Kidney epithelial cell (primary cell): ENCODE results near the gene CDK6. TPM values are rescaled to one million over a fixed set of nuclear protein-coding genes. Genes with fewer than 3 reads are reported as not detected.

Experiments
- DNase-seq: peaks from one replicate; pipeline ENCODE4 v3.0.0-alpha.2; 2010; ENCODE audit warnings: low read depth
- H3K27me3 ChIP-seq: 2 replicates; pipeline ENCODE4 v1.6.0; 2011; ENCODE audit warnings: low read length; ENCODE audit not compliant: control insufficient read depth, insufficient read depth
- H3K36me3 ChIP-seq: 2 replicates; pipeline ENCODE4 v1.5.1; 2011; ENCODE audit warnings: low read length; ENCODE audit not compliant: control insufficient read depth, insufficient read depth
- H3K4me3 ChIP-seq: 2 replicates; pipeline ENCODE4 v1.5.1; 2011; ENCODE audit warnings: low read depth, mild to moderate bottlenecking, control low read depth, low read length
- total RNA-seq: library from RNA; depleted of rRNA; stranded (reverse); fragments of >200 nt; gene quantifications from 2 replicates; pipeline ENCODE4 v1.2.3, GENCODE V29; 2015
- TF ChIP-seq, protein P1 (sequence below): IDR thresholded peaks from 2 replicates; pipeline ENCODE4 v1.5.1; 2011; ENCODE audit warnings: mild to moderate bottlenecking, moderate library complexity, low read length, control low read depth, inconsistent platforms; ENCODE audit not compliant: insufficient read depth, poor library complexity, severe bottlenecking

The CDK6 gene
- total RNA-seq, 1 donor from 2014 or later: 91.0 TPM

- Histone ChIP-seq H3K4me3 (no peak overlapping the region), H3K36me3 (no peaks in the 10 kb centered on the region), H3K27me3 (no peaks in the 10 kb centered on the region)
- DNase-seq: no peak
- TF ChIP-seq, protein P1, sequence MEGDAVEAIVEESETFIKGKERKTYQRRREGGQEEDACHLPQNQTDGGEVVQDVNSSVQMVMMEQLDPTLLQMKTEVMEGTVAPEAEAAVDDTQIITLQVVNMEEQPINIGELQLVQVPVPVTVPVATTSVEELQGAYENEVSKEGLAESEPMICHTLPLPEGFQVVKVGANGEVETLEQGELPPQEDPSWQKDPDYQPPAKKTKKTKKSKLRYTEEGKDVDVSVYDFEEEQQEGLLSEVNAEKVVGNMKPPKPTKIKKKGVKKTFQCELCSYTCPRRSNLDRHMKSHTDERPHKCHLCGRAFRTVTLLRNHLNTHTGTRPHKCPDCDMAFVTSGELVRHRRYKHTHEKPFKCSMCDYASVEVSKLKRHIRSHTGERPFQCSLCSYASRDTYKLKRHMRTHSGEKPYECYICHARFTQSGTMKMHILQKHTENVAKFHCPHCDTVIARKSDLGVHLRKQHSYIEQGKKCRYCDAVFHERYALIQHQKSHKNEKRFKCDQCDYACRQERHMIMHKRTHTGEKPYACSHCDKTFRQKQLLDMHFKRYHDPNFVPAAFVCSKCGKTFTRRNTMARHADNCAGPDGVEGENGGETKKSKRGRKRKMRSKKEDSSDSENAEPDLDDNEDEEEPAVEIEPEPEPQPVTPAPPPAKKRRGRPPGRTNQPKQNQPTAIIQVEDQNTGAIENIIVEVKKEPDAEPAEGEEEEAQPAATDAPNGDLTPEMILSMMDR: no peak
Observed at GRCh38 chr7:92714280-92714679, 122.1 kb downstream of the CDK6 start.

DNA sequence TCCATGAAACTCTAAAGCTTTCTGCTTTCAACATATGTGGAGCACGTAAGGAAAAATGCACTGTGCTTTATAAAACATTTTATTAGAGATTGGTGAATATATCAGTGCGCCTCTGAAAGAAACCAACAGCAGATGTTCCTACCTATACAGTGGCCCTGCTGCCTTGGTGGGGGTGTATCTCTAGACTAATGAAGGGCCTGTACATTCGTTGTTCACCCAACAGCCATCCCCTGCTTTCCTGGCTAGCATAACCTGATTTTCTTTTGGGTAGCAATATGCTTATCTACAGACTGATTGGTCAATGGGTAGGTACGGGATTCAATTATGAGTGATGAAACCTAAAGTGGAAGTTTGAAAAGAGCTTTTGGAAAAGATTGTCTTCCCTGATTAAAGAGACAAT, 126.5 kb downstream of the CDK6 start:
- Histone ChIP-seq H3K36me3 (no peaks in the 10 kb centered on the region), H3K27me3 (no peaks in the 10 kb centered on the region), H3K4me3 (no peak overlapping the region)
- TF ChIP-seq, protein P1: no peak
- DNase-seq: no peak

DNA sequence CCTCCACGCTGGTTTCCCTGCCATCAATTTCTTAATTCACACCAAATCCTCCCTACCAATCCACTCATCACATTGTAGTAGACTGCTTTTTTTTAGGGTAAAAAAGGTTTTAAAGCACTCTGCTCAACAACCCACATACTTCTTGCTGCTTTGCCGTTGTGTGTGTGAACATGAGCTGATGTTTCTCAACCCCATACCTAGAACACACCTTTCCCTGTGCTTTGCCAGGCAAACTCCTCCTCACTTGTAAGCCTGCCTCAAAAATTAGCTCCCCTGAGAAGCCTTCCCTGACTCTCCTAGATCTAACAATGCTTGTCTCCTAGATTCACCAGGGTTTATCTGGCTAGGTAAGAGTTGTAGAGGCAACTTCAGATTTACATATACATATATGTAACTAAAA, 127.2 kb downstream of the CDK6 start:
- no peaks in the 10 kb centered on the region for H3K36me3 ChIP-seq
- DNase-seq: no peak
- no peaks in the 10 kb centered on the region for H3K27me3 ChIP-seq
- TF ChIP-seq, protein P1: no peak
- no peak overlapping the region for H3K4me3 ChIP-seq

- TF ChIP-seq, protein P1: no peak
- Histone ChIP-seq H3K27me3 (no peaks in the 10 kb centered on the region), H3K36me3 (no peaks in the 10 kb centered on the region), H3K4me3 (no peak overlapping the region)
- DNase-seq: no peak
Observed at GRCh38 chr7:92708111-92709042, 128.0 kb downstream of the CDK6 start.

- TF ChIP-seq, protein P1: no peak
- Histone ChIP-seq H3K27me3 (no peaks in the 10 kb centered on the region), H3K4me3 (no peak overlapping the region), H3K36me3 (no peaks in the 10 kb centered on the region)
- no peak for DNase-seq
Observed at GRCh38 chr7:92707435-92707834, 128.9 kb downstream of the CDK6 start.

DNA sequence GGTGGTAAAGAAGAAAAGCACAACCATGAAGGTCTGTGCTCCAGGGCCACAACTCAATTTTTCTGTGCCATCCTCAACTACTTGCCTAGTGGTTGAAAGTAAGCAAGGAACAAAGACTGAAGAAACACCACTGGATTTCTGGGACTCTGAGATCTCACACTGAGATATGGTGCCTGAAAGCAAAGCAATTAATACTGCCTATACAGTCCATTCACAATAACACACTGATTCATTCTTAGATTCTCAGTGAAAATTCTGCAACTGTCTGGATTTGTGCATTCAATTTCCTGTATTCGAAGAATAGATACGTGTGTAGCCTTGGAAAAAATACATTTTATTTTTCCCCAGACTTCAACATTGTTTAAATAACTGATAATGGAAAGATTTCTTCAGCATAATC, 129.8 kb downstream of the CDK6 start:
- no peaks in the 10 kb centered on the region for H3K36me3 ChIP-seq
- DNase-seq: no peak
- no peak overlapping the region for H3K4me3 ChIP-seq
- H3K27me3 ChIP-seq: no peaks in the 10 kb centered on the region
- TF ChIP-seq, protein P1: no peak
